OCI-LY3 (cell line): Measurements from ENCODE around the gene REN.

Source experiments
- H2AFZ ChIP-seq: fragments of 200-600, 300-600 bp; shearing (Covaris generic); 2 replicates; pipeline ENCODE4 v1.6.0; 2014; ENCODE audit warnings: antibody characterized with exemption, low read depth, low read length
- H3K27ac ChIP-seq: fragments of 200-600, 300-600 bp; sonication (generic); 2 replicates; pipeline ENCODE4 v1.5.1; 2014; ENCODE audit warnings: mild to moderate bottlenecking, low read length, moderate library complexity, mixed read lengths
- H3K27me3 ChIP-seq: fragments of 200-600, 300-600 bp; sonication (generic); 2 replicates; pipeline ENCODE4 v1.6.1; 2014; ENCODE audit warnings: low read depth, low read length, mixed read lengths
- H3K36me3 ChIP-seq: fragments of 200-600, 300-600 bp; sonication (generic); replicated peaks from 2 replicates; pipeline ENCODE3; 2014; ENCODE audit warnings: low read depth, low read length, mixed read lengths
- H3K4me1 ChIP-seq: fragments of 300-600, 200-600 bp; sonication (generic); 2 replicates; pipeline ENCODE4 v1.6.1; 2014; ENCODE audit warnings: low read length, mixed read lengths
- H3K4me2 ChIP-seq: fragments of 200-600, 300-600 bp; sonication (generic); 2 replicates; pipeline ENCODE4 v1.6.1; 2014; ENCODE audit warnings: low read length, mixed read lengths
- H3K4me3 ChIP-seq: fragments of 300-600, 200-600 bp; sonication (generic); 2 replicates; pipeline ENCODE4 v1.5.1; 2014; ENCODE audit warnings: antibody characterized with exemption, mild to moderate bottlenecking, low read length, moderate library complexity
- H3K79me2 ChIP-seq: fragments of 300-600, 200-600 bp; shearing (Covaris generic); 2 replicates; pipeline ENCODE4 v1.6.1; 2014; ENCODE audit warnings: mild to moderate bottlenecking, low read length, mixed read lengths
- H3K9ac ChIP-seq: fragments of 300-600, 200-600 bp; shearing (Covaris generic); 2 replicates; pipeline ENCODE4 v1.6.0; 2014; ENCODE audit warnings: mild to moderate bottlenecking, low read length, moderate library complexity
- H3K9me3 ChIP-seq: fragments of 200-600, 300-600 bp; shearing (Covaris generic); 2 replicates; pipeline ENCODE4 v1.6.1; 2014; ENCODE audit warnings: low read length, mixed read lengths; ENCODE audit not compliant: insufficient read depth
- H4K20me1 ChIP-seq: fragments of 200-600, 300-600 bp; sonication (generic); 2 replicates; pipeline ENCODE4 v1.6.1; 2016; ENCODE audit warnings: low read length, mixed read lengths; ENCODE audit not compliant: insufficient read depth
- CTCF ChIP-seq: fragments of 200-600, 300-600 bp; sonication (generic); IDR thresholded peaks from 2 replicates; pipeline ENCODE4 v1.5.1; 2014; ENCODE audit warnings: antibody characterized with exemption, low read length, low read depth
- EZH2phosphoT487 ChIP-seq: fragments of 200-600 bp; shearing (Covaris generic); IDR thresholded peaks from 2 replicates; pipeline ENCODE4 v1.6.1; 2018; ENCODE audit warnings: antibody characterized with exemption, mixed run types, low read depth

Gene REN

GRCh38 chr1:204126956-204127355 is 39.2 kb downstream of the REN start:
- Histone ChIP-seq H3K79me2 (no peaks in the 10 kb centered on the region), H4K20me1 (no peaks in the 10 kb centered on the region), H3K27me3 (peaks cover 3% of the 10 kb centered on the region; the same call in 1 of the 2 replicates), H3K27ac (no peak overlapping the region), H3K4me1 (peaks cover 3% of the 10 kb centered on the region; the same call in 1 of the 2 replicates), H2AFZ (no peak overlapping the region), H3K9me3 (no peaks in the 10 kb centered on the region), H3K4me2 (no peak overlapping the region), H3K9ac (no peak overlapping the region), H3K4me3 (no peak overlapping the region), H3K36me3 (no peaks in the 10 kb centered on the region)
- TF ChIP-seq CTCF (no peak), EZH2phosphoT487 (no peak)

- peaks cover 3% of the 10 kb centered on the region; the same call in 1 of the 2 replicates for H3K4me1 ChIP-seq
- H3K79me2 ChIP-seq = no peaks in the 10 kb centered on the region
- H2AFZ ChIP-seq = no peak overlapping the region
- H3K4me2 ChIP-seq = no peak overlapping the region
- no peaks in the 10 kb centered on the region for H3K36me3 ChIP-seq
- H3K27me3 ChIP-seq = peaks cover 3% of the 10 kb centered on the region; the same call in 1 of the 2 replicates
- TF ChIP-seq CTCF (no peak), EZH2phosphoT487 (no peak)
- no peak overlapping the region for H3K27ac ChIP-seq
- no peaks in the 10 kb centered on the region for H4K20me1 ChIP-seq
- no peaks in the 10 kb centered on the region for H3K9me3 ChIP-seq
- no peak overlapping the region for H3K4me3 ChIP-seq
- no peak overlapping the region for H3K9ac ChIP-seq
These were observed 39.8 kb downstream of the REN start for GRCh38 chr1:204126386-204126785.

- Histone ChIP-seq H3K36me3 (no peaks in the 10 kb centered on the region), H2AFZ (no peak overlapping the region), H3K27me3 (peaks cover 3% of the 10 kb centered on the region; the same call in 1 of the 2 replicates), H3K9me3 (no peaks in the 10 kb centered on the region), H3K4me3 (no peak overlapping the region), H3K4me2 (no peak overlapping the region), H3K79me2 (no peaks in the 10 kb centered on the region), H3K4me1 (peaks cover 3% of the 10 kb centered on the region; the same call in 1 of the 2 replicates), H3K9ac (no peak overlapping the region), H4K20me1 (no peaks in the 10 kb centered on the region), H3K27ac (no peak overlapping the region)
- TF ChIP-seq CTCF = no peak
- TF ChIP-seq EZH2phosphoT487 = no peak
These were observed 40.3 kb downstream of the REN start for GRCh38 chr1:204125759-204126351.

GRCh38 chr1:204124639-204125038 is 41.5 kb downstream of the REN start:
- Histone ChIP-seq H3K4me1 (peaks cover 3% of the 10 kb centered on the region; the same call in 1 of the 2 replicates), H3K4me2 (no peak overlapping the region), H3K9ac (no peak overlapping the region), H3K9me3 (no peaks in the 10 kb centered on the region), H2AFZ (no peak overlapping the region), H4K20me1 (no peaks in the 10 kb centered on the region), H3K36me3 (no peaks in the 10 kb centered on the region), H3K27me3 (no peaks in the 10 kb centered on the region), H3K4me3 (no peak overlapping the region), H3K27ac (no peak overlapping the region), H3K79me2 (no peaks in the 10 kb centered on the region)
- no peak for TF ChIP-seq CTCF
- no peak for TF ChIP-seq EZH2phosphoT487
